SU-DHL-6 (cell line): Measurements from ENCODE around the gene RAB19.
"Not testable (repeated sequence)": the region's sequence is repeated elsewhere in the genome, so short reads cannot be mapped to it uniquely, and the experiment has no call there.

Experiments
- EZH2phosphoT487 ChIP-seq: fragments of 200-600 bp; sonication (generic), shearing (Covaris generic); conservative IDR thresholded peaks from 2 replicates; pipeline ENCODE4 v1.6.1; 2018; ENCODE audit warnings: mild to moderate bottlenecking, antibody characterized with exemption, low read length, moderate library complexity, mixed read lengths
- TF ChIP-seq, protein P1 (sequence below): fragments of 200-600 bp; sonication (generic); IDR thresholded peaks from one replicate; pipeline ENCODE4 v1.5.1; 2017; ENCODE audit warnings: antibody characterized with exemption, mild to moderate bottlenecking, low read length, moderate library complexity; ENCODE audit not compliant: insufficient read depth, poor library complexity, severe bottlenecking

DNA sequence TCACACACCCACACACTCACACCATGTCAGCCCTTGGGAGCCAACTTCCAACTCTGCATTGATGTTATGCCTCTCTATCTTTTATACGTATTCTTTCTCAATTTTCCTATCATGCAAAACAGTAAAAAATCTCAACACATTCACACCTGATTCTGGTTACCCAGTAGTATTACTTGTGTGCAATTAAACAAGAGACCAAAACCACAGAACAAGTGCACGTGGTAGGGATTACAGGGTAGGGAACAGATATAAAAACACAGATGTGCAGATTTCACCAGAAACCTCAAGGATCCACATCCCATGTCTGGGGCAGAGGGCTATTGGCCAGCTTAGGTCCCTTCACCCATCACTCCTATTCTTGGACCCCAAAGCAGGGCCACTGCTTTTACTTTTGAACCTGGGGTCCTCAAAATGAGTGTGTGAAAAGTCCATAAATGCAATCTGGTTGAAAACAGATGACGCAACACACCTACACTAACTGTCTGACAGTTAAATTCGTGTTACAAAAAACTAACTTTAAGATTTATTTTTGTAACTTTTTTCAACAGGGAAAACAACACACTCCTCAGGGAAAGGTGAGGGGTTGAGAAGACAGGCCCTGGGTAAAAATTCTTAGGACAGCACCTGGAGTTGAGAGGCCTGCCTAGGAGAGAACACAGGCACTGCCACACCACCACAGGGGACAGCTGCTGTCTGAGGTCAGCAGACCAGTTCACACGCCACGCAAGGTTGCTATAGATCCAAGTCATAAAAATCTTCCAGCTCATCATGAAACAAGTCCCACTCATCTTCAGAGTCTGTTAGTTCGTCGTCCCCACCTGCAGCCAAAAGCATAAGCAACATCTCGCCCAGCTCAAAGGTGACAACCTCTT is 50.2 kb downstream of the RAB19 start:
- TF ChIP-seq, protein P1, sequence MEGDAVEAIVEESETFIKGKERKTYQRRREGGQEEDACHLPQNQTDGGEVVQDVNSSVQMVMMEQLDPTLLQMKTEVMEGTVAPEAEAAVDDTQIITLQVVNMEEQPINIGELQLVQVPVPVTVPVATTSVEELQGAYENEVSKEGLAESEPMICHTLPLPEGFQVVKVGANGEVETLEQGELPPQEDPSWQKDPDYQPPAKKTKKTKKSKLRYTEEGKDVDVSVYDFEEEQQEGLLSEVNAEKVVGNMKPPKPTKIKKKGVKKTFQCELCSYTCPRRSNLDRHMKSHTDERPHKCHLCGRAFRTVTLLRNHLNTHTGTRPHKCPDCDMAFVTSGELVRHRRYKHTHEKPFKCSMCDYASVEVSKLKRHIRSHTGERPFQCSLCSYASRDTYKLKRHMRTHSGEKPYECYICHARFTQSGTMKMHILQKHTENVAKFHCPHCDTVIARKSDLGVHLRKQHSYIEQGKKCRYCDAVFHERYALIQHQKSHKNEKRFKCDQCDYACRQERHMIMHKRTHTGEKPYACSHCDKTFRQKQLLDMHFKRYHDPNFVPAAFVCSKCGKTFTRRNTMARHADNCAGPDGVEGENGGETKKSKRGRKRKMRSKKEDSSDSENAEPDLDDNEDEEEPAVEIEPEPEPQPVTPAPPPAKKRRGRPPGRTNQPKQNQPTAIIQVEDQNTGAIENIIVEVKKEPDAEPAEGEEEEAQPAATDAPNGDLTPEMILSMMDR: not testable (repeated sequence)
- TF ChIP-seq EZH2phosphoT487: not testable (repeated sequence)
